Neural progenitor cell (in vitro differentiated cells): ENCODE data around the gene SPACA7. TPM values are rescaled to one million over a fixed set of nuclear protein-coding genes. Genes with fewer than 3 reads are reported as not detected.

Experiments
- DNase-seq: peaks from one replicate; pipeline ENCODE4 v3.0.0-alpha.2; 2016; ENCODE audit warnings: low spot score
- H2AFZ ChIP-seq: fragments of 200-600 bp; sonication (generic); replicated peaks from 2 replicates; pipeline ENCODE4 v1.6.1; 2016; ENCODE audit warnings: antibody characterized with exemption
- H3F3A ChIP-seq: fragments of 200-600 bp; sonication (generic); 2 replicates; pipeline ENCODE4 v1.6.1; 2016; ENCODE audit warnings: antibody characterized with exemption, low read depth
- H3K27ac ChIP-seq: fragments of 200-600 bp; sonication (generic); 2 replicates; pipeline ENCODE4 v1.5.1; 2016; ENCODE audit warnings: mild to moderate bottlenecking
- H3K27me3 ChIP-seq: fragments of 200-600 bp; sonication (generic); 2 replicates; pipeline ENCODE4 v1.6.1; 2016; ENCODE audit warnings: mild to moderate bottlenecking, moderate library complexity
- H3K36me3 ChIP-seq: fragments of 200-600 bp; sonication (generic); 2 replicates; pipeline ENCODE4 v1.5.1; 2016
- H3K4me1 ChIP-seq: fragments of 200-600 bp; sonication (generic); 2 replicates; pipeline ENCODE4 v1.6.1; 2016; ENCODE audit warnings: mixed run types
- H3K4me2 ChIP-seq: fragments of 200-600 bp; sonication (generic); 2 replicates; pipeline ENCODE4 v1.6.1; 2016
- H3K4me3 ChIP-seq: fragments of 200-600 bp; sonication (generic); 2 replicates; pipeline ENCODE4 v1.5.1; 2016
- H3K79me2 ChIP-seq: fragments of 200-600 bp; sonication (generic); 2 replicates; pipeline ENCODE4 v1.6.1; 2016; ENCODE audit warnings: low read depth
- H3K9ac ChIP-seq: fragments of 200-600 bp; sonication (generic); 2 replicates; pipeline ENCODE4 v1.6.1; 2016
- H3K9me3 ChIP-seq: fragments of 200-600 bp; sonication (generic); 2 replicates; pipeline ENCODE4 v1.5.1; 2016; ENCODE audit warnings: low read depth
- H4K20me1 ChIP-seq: fragments of 200-600 bp; sonication (generic); 2 replicates; pipeline ENCODE4 v1.6.1; 2016; ENCODE audit warnings: low read depth
- H3K27ac Mint-ChIP-seq: 3 replicates; pipeline ENCODE4 v1.8.0; 2021; ENCODE audit warnings: mixed read lengths
- H3K27me3 Mint-ChIP-seq: 2 replicates; pipeline ENCODE4 v1.8.0; 2022; ENCODE audit warnings: low read depth, mild to moderate bottlenecking, inconsistent platforms, moderate library complexity, mixed read lengths; ENCODE audit not compliant: insufficient read depth
- H3K36me3 Mint-ChIP-seq: 3 replicates; pipeline ENCODE4 v1.8.0; 2021; ENCODE audit warnings: mixed read lengths
- H3K4me1 Mint-ChIP-seq: 3 replicates; pipeline ENCODE4 v1.8.0; 2021; ENCODE audit warnings: mixed read lengths
- H3K4me3 Mint-ChIP-seq: 3 replicates; pipeline ENCODE4 v1.8.0; 2021; ENCODE audit warnings: mild to moderate bottlenecking, moderate library complexity, mixed read lengths
- H3K9me3 Mint-ChIP-seq: 3 replicates; pipeline ENCODE4 v1.8.0; 2020; ENCODE audit warnings: mixed read lengths
- EZH2 ChIP-seq: fragments of 200-600 bp; sonication (generic); IDR thresholded peaks from 2 replicates; pipeline ENCODE4 v1.6.1; 2017; ENCODE audit warnings: antibody characterized with exemption, mild to moderate bottlenecking, moderate library complexity
- EZH2phosphoT487 ChIP-seq: fragments of 200-600 bp; sonication (generic); IDR thresholded peaks from 2 replicates; pipeline ENCODE4 v1.6.1; 2017; ENCODE audit warnings: antibody characterized with exemption
- total RNA-seq: library from RNA; depleted of rRNA; stranded (reverse); fragments of >200 nt; gene quantifications from 2 replicates; pipeline ENCODE4 v1.2.3, GENCODE V29; 2015; ENCODE audit warnings: low replicate concordance
- TF ChIP-seq, protein P1 (sequence below): fragments of 200-600 bp; sonication (generic); IDR thresholded peaks from 2 replicates; pipeline ENCODE4 v1.5.1; 2017; ENCODE audit warnings: antibody characterized with exemption, mild to moderate bottlenecking

SPACA7 gene
- total RNA-seq, 1 donor from 2014 or later: not detected

DNA sequence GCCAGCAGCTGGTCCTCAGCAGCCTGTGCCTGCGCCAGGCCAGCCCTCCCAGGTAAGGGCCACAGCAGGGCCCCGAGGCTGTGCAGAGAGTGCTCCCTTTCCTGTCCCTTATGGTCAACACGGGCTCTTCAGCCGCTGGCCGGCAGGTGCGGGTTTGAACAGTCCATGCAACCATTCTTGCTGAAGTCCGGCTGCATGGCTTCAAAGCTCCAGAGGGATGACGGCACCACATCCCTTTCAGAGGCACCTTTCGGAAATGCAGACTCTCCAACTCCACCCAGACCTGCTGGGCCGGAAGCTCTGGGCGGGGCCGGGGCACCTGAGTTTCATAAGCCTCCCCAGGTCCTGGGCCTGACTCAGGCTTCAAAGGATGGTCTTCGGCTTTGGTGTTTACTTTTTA, 81.3 kb downstream of the SPACA7 start:
- no peak overlapping the region for H3K4me3 ChIP-seq
- no peaks in the 10 kb centered on the region for H3K36me3 ChIP-seq
- H3K4me3 Mint-ChIP-seq: no peak overlapping the region
- no peak for DNase-seq
- no peaks in the 10 kb centered on the region for H3K9me3 ChIP-seq
- no peak overlapping the region for H3K4me2 ChIP-seq
- H3K27me3 ChIP-seq: no peaks in the 10 kb centered on the region
- H3K79me2 ChIP-seq: no peaks in the 10 kb centered on the region
- no peaks in the 10 kb centered on the region for H4K20me1 ChIP-seq
- peaks cover 3% of the 10 kb centered on the region for H3K27me3 Mint-ChIP-seq
- peaks cover 26% of the 10 kb centered on the region for H3K9me3 Mint-ChIP-seq
- H2AFZ ChIP-seq: no peak overlapping the region
- H3K9ac ChIP-seq: no peak overlapping the region
- no peak overlapping the region for H3K27ac Mint-ChIP-seq
- H3K36me3 Mint-ChIP-seq: no peaks in the 10 kb centered on the region
- H3F3A ChIP-seq: no peaks in the 10 kb centered on the region
- H3K4me1 Mint-ChIP-seq: peaks cover 9% of the 10 kb centered on the region
- H3K4me1 ChIP-seq: no peaks in the 10 kb centered on the region
- TF ChIP-seq, protein P1, sequence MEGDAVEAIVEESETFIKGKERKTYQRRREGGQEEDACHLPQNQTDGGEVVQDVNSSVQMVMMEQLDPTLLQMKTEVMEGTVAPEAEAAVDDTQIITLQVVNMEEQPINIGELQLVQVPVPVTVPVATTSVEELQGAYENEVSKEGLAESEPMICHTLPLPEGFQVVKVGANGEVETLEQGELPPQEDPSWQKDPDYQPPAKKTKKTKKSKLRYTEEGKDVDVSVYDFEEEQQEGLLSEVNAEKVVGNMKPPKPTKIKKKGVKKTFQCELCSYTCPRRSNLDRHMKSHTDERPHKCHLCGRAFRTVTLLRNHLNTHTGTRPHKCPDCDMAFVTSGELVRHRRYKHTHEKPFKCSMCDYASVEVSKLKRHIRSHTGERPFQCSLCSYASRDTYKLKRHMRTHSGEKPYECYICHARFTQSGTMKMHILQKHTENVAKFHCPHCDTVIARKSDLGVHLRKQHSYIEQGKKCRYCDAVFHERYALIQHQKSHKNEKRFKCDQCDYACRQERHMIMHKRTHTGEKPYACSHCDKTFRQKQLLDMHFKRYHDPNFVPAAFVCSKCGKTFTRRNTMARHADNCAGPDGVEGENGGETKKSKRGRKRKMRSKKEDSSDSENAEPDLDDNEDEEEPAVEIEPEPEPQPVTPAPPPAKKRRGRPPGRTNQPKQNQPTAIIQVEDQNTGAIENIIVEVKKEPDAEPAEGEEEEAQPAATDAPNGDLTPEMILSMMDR: no peak
- TF ChIP-seq EZH2phosphoT487 (no peak), EZH2 (no peak)
- H3K27ac ChIP-seq: no peak overlapping the region

DNA sequence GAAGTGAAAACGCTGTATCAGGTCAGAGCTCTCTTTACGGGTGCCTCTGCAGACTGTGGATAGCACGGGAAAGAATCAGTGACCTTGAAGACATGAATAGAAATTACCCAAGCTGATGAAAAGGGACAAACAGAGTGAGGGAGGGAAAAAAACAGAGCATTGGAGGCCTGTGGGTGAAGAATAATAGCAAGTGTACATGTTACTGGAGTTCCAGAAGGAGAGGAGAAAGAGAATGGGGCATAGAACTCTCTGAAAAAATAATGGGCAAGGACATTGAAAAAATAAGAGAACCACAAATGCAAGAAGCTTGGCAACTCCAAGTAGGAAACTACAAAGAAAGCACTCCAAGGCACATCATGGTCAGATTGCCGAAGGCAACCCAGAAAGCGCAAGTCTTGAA, 86.3 kb downstream of the SPACA7 start:
- Histone ChIP-seq H3F3A (no peaks in the 10 kb centered on the region), H3K27ac (no peak overlapping the region), H3K36me3 (no peaks in the 10 kb centered on the region), H4K20me1 (no peaks in the 10 kb centered on the region), H3K9me3 (no peaks in the 10 kb centered on the region), H3K9ac (no peak overlapping the region), H3K79me2 (no peaks in the 10 kb centered on the region), H3K4me3 (no peak overlapping the region), H3K4me2 (no peak overlapping the region), H3K27me3 (no peaks in the 10 kb centered on the region), H3K4me1 (no peaks in the 10 kb centered on the region), H2AFZ (no peak overlapping the region)
- H3K27ac Mint-ChIP-seq: no peak overlapping the region
- no peaks in the 10 kb centered on the region for H3K4me1 Mint-ChIP-seq
- H3K27me3 Mint-ChIP-seq: peaks cover 2% of the 10 kb centered on the region
- H3K36me3 Mint-ChIP-seq: no peaks in the 10 kb centered on the region
- no peak overlapping the region for H3K4me3 Mint-ChIP-seq
- no peak for TF ChIP-seq EZH2
- H3K9me3 Mint-ChIP-seq: peaks cover 28% of the 10 kb centered on the region
- no peak for DNase-seq

DNA sequence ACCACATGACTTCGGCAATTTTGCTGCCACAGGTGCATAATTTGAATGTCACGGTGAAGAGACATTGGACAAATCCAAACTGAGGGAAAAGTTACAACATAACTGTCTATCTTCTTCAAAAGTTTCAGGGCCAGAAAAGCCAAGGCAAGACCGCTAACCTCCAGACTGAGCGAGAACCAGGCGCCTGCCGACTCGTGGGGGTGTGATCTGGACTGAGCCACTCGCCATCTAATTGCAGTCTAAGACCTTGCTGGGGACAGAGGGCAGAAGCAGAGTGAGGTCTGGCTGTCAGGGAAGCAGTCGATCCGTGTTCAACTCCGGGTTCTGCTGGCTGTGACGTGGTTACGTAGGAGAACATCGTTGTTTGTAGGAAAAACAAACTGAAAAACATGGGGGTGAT, 88.6 kb downstream of the SPACA7 start:
- no peaks in the 10 kb centered on the region for H3K36me3 ChIP-seq
- H3K27ac ChIP-seq: no peak overlapping the region
- H3K4me1 Mint-ChIP-seq: no peaks in the 10 kb centered on the region
- H3K9me3 Mint-ChIP-seq: peaks cover 23% of the 10 kb centered on the region
- H3K9me3 ChIP-seq: no peaks in the 10 kb centered on the region
- H3F3A ChIP-seq: no peaks in the 10 kb centered on the region
- no peak overlapping the region for H3K9ac ChIP-seq
- H3K36me3 Mint-ChIP-seq: no peaks in the 10 kb centered on the region
- no peaks in the 10 kb centered on the region for H3K27me3 ChIP-seq
- no peak overlapping the region for H3K4me3 Mint-ChIP-seq
- DNase-seq: no peak
- no peaks in the 10 kb centered on the region for H4K20me1 ChIP-seq
- H3K27ac Mint-ChIP-seq: no peak overlapping the region
- TF ChIP-seq, protein P1: no peak
- H2AFZ ChIP-seq: no peak overlapping the region
- no peaks in the 10 kb centered on the region for H3K4me1 ChIP-seq
- H3K27me3 Mint-ChIP-seq: no peaks in the 10 kb centered on the region
- no peak overlapping the region for H3K4me2 ChIP-seq
- no peak overlapping the region for H3K4me3 ChIP-seq
- no peaks in the 10 kb centered on the region for H3K79me2 ChIP-seq

DNA sequence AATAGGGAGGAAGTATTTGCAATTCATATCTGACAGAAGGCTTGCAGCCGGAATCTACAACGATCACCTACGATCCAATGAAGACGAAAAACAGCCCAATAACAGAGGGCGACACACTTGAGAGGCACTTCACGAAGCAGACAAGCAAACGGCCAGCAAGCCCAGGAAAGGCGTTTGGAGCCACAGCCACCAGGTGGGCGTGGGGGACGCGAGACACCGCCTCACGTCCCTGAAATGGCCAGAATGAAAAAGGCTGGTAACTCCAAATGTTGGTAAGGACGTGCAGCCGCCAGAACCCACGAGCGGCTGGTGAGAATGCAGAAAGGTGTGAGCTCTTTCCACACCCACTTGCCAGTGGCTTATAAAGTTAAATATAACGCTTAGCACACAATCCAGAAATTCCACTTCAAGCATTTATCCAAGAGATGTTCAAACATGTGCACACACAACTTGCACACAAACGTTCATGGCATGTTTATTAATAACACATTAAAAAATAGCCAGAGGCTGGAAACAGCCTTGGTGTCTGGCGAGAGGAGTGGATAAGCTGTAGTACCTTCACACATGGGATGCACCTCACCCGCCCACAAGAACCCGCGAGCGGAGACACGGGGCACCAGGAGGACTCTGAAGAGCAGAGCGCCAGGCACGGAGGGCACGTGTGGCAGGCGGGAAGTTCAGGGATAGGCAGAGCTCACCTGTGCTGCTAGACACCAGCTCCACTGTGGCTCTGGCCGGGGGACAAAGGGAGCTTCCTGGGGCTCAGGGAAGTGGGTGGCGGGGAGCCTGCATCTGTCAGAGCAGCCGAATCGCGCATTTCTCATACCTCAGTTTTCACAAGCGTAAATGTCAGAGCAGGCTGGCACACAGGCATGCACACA, 89.3 kb downstream of the SPACA7 start:
- Mint-ChIP-seq H3K4me3 (no peak overlapping the region), H3K9me3 (peaks cover 20% of the 10 kb centered on the region), H3K4me1 (no peaks in the 10 kb centered on the region), H3K27me3 (no peaks in the 10 kb centered on the region), H3K27ac (no peak overlapping the region), H3K36me3 (no peaks in the 10 kb centered on the region)
- Histone ChIP-seq H3K4me3 (no peak overlapping the region), H3K79me2 (no peaks in the 10 kb centered on the region), H3K27ac (no peak overlapping the region), H3K36me3 (no peaks in the 10 kb centered on the region), H3K4me1 (no peaks in the 10 kb centered on the region), H4K20me1 (no peaks in the 10 kb centered on the region), H3K9ac (no peak overlapping the region), H2AFZ (no peak overlapping the region), H3K4me2 (no peak overlapping the region), H3K9me3 (no peaks in the 10 kb centered on the region), H3F3A (no peaks in the 10 kb centered on the region), H3K27me3 (no peaks in the 10 kb centered on the region)
- TF ChIP-seq EZH2phosphoT487 (no peak), EZH2 (no peak)
- TF ChIP-seq, protein P1: no peak
- DNase-seq: no peak
